Thyroid gland (tissue), 4 donors: ENCODE measurements around the gene GALNT2. TPM values are rescaled to one million over a fixed set of nuclear protein-coding genes. Genes with fewer than 3 reads are reported as not detected.

Experiments used
- DNase-seq, 2 donors: peaks; one replicate each; pipeline ENCODE4 v3.0.0-alpha.2; 2019
- H3K27ac ChIP-seq, 3 donors: fragments of 200-600 bp; sonication (generic); 1 replicate in 2 of 3; 2 replicates in 1 of 3; pipeline ENCODE4 v1.5.1; 2016 to 2019; ENCODE audit warnings: mild to moderate bottlenecking in 1 of 3, moderate library complexity in 1 of 3
- H3K27me3 ChIP-seq: fragments of 200-600 bp; sonication (generic); one replicate; pipeline ENCODE4 v1.5.1; 2019
- H3K36me3 ChIP-seq, 2 donors: fragments of 200-600 bp; sonication (generic); one replicate each; pipeline ENCODE4 v1.5.1; 2016 to 2019
- H3K4me1 ChIP-seq, 2 donors: fragments of 200-600 bp; sonication (generic); one replicate each; pipeline ENCODE4 v1.5.1; 2017 to 2019
- H3K4me3 ChIP-seq, 3 donors: fragments of 200-600 bp; sonication (generic); replicated peaks in 1 of 3; 1 replicate in 2 of 3; 2 replicates in 1 of 3; pipeline ENCODE4 v1.5.1; 2016; ENCODE audit warnings: mild to moderate bottlenecking in 1 of 3
- H3K9me3 ChIP-seq: fragments of 200-600 bp; sonication (generic); one replicate; pipeline ENCODE4 v1.5.1; 2017
- POLR2A ChIP-seq, 2 donors: fragments of 450-650 bp; IDR thresholded peaks; one replicate each; pipeline ENCODE4 v1.6.1; 2017; ENCODE audit warnings: antibody characterized with exemption in 2 of 2, mild to moderate bottlenecking in 2 of 2, moderate library complexity in 1 of 2
- WGBS, 2 donors: methylation state at CpG; one replicate each; pipeline ENCODE4 v1.1.5; 2017; 5-methylcytosine and 5-hydroxymethylcytosine counted together
- intact Hi-C: fragments of 100-400 bp; cut with DNase I; formaldehyde crosslinking; loops from one replicate; pipeline ENCODE4 v1.15.1; 2023
- total RNA-seq, 4 donors: library from RNA; depleted of rRNA; stranded (reverse); fragments of >200 nt; gene quantifications; one replicate each; pipeline ENCODE4 v1.2.3, GENCODE V29; 2016
- TF ChIP-seq, protein P1 (sequence below), 6 experiments: fragments of 200-600 bp in 3 of 6; fragments of 450-650 bp in 3 of 6; sonication (generic) in 3 of 6; IDR thresholded peaks; one replicate each; pipeline ENCODE4 v1.5.1; 2016 to 2019; ENCODE audit warnings: antibody characterized with exemption in 6 of 6, mild to moderate bottlenecking in 2 of 6, inconsistent platforms in 1 of 6, moderate library complexity in 1 of 6

GALNT2 gene
- total RNA-seq, 4 donors from 2014 or later = 26.2 to 48.9 (median 42.3) TPM

DNA sequence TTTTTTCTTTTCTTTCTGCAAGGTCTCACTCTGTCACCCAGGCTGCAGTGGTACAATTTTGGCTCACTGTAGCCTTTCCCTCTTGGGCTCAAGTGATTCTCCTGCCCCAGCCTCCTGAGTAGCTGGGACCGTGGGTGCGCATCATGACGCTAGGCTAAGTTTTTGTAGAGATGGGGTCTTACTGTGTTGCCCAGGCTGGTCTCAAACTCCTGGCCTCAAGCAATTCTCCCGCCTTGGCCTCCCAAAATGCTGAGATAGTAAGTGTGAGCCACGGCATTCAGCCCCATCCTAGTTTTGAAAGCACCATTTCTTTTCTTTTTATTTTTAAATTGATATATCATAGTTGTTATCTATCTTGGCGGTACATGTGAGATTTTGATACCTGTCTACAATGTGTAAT, 140.6 kb downstream of the GALNT2 start:
- peaks cover 18 to 58% of the 10 kb centered on the region in 2 donors for H3K4me1 ChIP-seq
- no peaks in the 10 kb centered on the region for H3K9me3 ChIP-seq
- TF ChIP-seq, protein P1, sequence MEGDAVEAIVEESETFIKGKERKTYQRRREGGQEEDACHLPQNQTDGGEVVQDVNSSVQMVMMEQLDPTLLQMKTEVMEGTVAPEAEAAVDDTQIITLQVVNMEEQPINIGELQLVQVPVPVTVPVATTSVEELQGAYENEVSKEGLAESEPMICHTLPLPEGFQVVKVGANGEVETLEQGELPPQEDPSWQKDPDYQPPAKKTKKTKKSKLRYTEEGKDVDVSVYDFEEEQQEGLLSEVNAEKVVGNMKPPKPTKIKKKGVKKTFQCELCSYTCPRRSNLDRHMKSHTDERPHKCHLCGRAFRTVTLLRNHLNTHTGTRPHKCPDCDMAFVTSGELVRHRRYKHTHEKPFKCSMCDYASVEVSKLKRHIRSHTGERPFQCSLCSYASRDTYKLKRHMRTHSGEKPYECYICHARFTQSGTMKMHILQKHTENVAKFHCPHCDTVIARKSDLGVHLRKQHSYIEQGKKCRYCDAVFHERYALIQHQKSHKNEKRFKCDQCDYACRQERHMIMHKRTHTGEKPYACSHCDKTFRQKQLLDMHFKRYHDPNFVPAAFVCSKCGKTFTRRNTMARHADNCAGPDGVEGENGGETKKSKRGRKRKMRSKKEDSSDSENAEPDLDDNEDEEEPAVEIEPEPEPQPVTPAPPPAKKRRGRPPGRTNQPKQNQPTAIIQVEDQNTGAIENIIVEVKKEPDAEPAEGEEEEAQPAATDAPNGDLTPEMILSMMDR (IDR thresholded peaks at IDR 0.05) = no peak
- TF ChIP-seq POLR2A (IDR thresholded peaks at IDR 0.05) = no peak
- DNase-seq = no peak
- intact Hi-C loops = no loop called here
- H3K27ac ChIP-seq = no peak overlapping the region
- H3K4me3 ChIP-seq = no peak overlapping the region
- no peaks in the 10 kb centered on the region for H3K36me3 ChIP-seq
- H3K27me3 ChIP-seq = no peaks in the 10 kb centered on the region
- WGBS, 2 donors = 98 to 99% methylated on average over 6 of the region's 6 CpGs

DNA sequence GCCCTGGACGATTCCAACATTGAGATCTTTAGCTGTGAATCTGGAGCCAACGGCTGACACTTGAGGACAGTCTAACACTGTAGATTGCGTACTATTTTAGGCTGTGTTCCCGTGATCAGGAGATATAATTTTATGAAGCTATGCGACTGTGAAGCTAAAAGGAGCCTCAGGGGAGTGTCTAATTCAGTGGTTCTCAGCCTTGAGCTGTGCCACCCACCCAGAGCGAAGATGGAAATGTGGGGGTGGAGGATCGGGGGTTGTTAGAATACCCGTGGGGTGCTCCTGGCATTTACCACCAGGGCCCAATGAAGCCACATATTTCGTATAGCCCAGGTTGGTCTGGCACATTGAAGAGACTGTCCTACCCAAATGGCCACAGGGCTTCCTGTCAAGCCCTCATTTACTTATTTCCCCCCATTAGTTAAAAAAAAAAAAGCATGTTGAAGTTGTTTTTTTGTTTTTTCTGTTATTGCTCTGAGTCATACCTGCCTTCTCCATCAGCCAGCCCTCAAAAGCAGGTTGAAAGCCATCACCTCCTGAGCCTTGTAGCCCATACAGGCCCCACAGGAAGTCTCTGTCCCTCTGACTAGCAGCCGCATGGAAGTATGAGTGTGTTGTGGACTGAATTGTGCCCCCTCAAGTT, 141.7 kb downstream of the GALNT2 start:
- peak overlapping the region in 2 of 3 donors; percentile 46 to 62 for H3K27ac ChIP-seq
- H3K27me3 ChIP-seq = no peaks in the 10 kb centered on the region
- intact Hi-C loops = no loop called here
- H3K36me3 ChIP-seq = no peaks in the 10 kb centered on the region
- no peak overlapping the region for H3K4me3 ChIP-seq
- DNase-seq = no peak
- 71 to 87% methylated on average over 10 of the region's 10 CpGs for WGBS, 2 donors
- peaks cover 18 to 59% of the 10 kb centered on the region in 2 donors for H3K4me1 ChIP-seq
- TF ChIP-seq, protein P1 (IDR thresholded peaks at IDR 0.05) = no peak
- TF ChIP-seq POLR2A (IDR thresholded peaks at IDR 0.05) = no peak
- no peaks in the 10 kb centered on the region for H3K9me3 ChIP-seq

DNA sequence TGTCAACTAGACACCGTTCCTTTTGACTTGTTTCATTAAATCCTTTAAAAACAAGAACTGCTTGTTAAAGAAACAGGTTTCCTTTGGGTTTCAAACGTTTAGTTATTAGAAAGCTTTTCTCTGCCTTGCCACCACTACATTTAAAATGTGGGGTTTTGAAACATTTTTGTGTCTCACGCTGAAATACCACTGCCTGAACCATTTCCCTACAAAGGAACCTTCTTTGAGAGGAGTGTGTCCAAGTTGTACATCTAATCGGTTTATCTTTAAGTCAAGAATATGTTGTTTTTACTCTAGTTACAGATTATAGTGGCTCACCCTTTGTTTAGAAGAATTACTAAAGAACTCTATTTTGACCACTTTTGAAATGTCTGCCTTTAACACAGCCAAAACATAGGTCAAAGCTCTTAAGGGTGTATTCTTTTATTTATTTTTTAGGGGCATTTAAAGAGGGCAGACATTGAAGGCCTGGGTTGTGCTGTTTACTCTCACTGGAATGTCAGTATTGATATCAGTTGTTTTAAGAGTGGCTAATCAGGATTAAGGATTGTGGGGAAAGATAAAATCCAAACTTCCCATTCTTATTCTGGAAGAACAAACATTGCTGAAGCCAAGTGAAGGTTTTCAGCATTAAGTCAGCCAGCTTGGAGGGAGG, 143.4 kb downstream of the GALNT2 start:
- H3K36me3 ChIP-seq = no peaks in the 10 kb centered on the region
- WGBS, 2 donors = 37 to 54% methylated on average over 4 of the region's 4 CpGs
- H3K4me3 ChIP-seq = no peak overlapping the region
- H3K27me3 ChIP-seq = no peaks in the 10 kb centered on the region
- intact Hi-C loops = no loop called here
- TF ChIP-seq, protein P1 (IDR thresholded peaks at IDR 0.05) = no peak
- no peak for TF ChIP-seq POLR2A (IDR thresholded peaks at IDR 0.05)
- H3K4me1 ChIP-seq = peaks cover 28 to 59% of the 10 kb centered on the region in 2 donors
- DNase-seq = no peak
- peak overlapping the region; percentile 10 to 62 (median 46) for H3K27ac ChIP-seq
- H3K9me3 ChIP-seq = no peaks in the 10 kb centered on the region

DNA sequence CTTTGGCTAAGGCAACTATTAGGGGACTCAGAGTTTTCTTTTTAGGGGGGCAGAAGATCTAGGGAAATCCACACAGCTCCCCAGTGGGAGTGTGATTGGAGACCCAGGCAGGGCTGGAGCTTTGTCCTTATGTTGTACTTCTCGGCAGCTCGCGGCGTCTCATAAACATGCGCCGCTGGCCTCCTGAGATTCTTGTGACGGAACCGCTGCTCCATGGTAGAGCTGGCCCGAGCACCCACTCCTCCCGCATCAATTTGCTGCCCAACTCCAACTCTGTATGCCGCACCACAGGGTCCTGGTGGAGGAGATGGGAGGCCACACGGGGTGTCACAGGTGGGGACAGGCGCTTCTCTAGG, 143.9 kb downstream of the GALNT2 start:
- no peaks in the 10 kb centered on the region for H3K27me3 ChIP-seq
- H3K4me1 ChIP-seq = peaks cover 32 to 59% of the 10 kb centered on the region in 2 donors
- no peak for DNase-seq
- TF ChIP-seq, protein P1 (IDR thresholded peaks at IDR 0.05) = no peak
- H3K36me3 ChIP-seq = no peaks in the 10 kb centered on the region
- intact Hi-C loops = no loop called here
- no peak overlapping the region for H3K4me3 ChIP-seq
- no peaks in the 10 kb centered on the region for H3K9me3 ChIP-seq
- 89 to 92% methylated on average over 11 to 13 of the region's 13 CpGs for WGBS, 2 donors
- H3K27ac ChIP-seq = peak overlapping the region in 2 of 3 donors; percentile 46 to 62

DNA sequence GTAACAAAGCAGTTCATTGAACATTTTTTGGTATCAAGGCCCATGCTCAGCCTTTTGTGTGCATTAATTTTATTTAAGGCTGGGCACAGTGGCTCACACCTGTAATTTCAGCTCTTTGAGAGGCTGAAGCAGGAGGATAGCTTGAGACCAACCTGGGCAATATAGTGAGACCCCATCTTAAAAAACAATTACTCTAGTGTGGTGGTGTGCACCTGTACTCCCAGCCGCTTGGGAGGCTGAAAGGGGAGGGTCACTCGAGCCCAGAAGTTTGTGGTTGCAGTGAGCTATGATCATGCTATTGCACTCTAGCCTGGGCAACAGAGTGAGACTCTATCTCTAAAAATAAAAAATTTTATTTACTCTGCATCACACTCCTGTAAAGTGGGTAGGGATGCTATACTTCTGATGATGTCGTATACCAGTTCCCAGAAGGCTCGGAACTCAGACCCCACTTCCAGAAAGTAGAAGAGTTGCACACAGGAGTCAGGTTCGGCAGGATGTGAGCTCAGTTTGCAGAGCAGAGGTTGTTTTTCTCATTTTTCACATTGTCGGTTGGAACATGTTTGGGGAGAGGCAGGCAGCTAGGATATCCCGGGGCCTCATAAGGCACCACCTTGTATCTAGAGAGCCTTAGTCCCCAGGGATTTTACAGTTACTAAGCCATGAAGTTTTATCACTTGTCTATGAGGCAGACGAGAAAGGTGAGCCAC, 144.6 kb downstream of the GALNT2 start:
- 88 to 91% methylated on average over 8 of the region's 8 CpGs for WGBS, 2 donors
- DNase-seq = no peak
- intact Hi-C loops = no loop called here
- no peaks in the 10 kb centered on the region for H3K36me3 ChIP-seq
- no peak overlapping the region for H3K4me3 ChIP-seq
- no peaks in the 10 kb centered on the region for H3K9me3 ChIP-seq
- peaks cover 32 to 63% of the 10 kb centered on the region in 2 donors for H3K4me1 ChIP-seq
- TF ChIP-seq, protein P1 (IDR thresholded peaks at IDR 0.05) = no peak
- TF ChIP-seq POLR2A (IDR thresholded peaks at IDR 0.05) = no peak
- no peaks in the 10 kb centered on the region for H3K27me3 ChIP-seq
- H3K27ac ChIP-seq = peak overlapping the region in 2 of 3 donors; percentile 46 to 62
